WERI-Rb-1 (cell line): ENCODE results near the gene CASTOR1.

ENCODE experiments used
- DNase-seq: peaks from one replicate; pipeline ENCODE4 v3.0.0-alpha.2; 2020
- H3K27ac ChIP-seq: fragments of 250-450 bp; sonication (Bioruptor Pico); 2 replicates; pipeline ENCODE4 v1.5.1; 2020; ENCODE audit warnings: mild to moderate bottlenecking, moderate library complexity
- H3K27me3 ChIP-seq: fragments of 250-450 bp; sonication (Bioruptor Pico); 2 replicates; pipeline ENCODE4 v1.5.1; 2021; ENCODE audit warnings: mild to moderate bottlenecking, low read depth, moderate library complexity; ENCODE audit not compliant: insufficient read depth, severe bottlenecking
- H3K36me3 ChIP-seq: fragments of 250-450 bp; sonication (Bioruptor Pico); 2 replicates; pipeline ENCODE4 v1.5.1; 2020; ENCODE audit warnings: mild to moderate bottlenecking, moderate library complexity
- H3K4me3 ChIP-seq: 2 replicates; pipeline ENCODE4 v1.5.1; 2011; ENCODE audit warnings: low read depth, mild to moderate bottlenecking, control low read depth, low read length
- H3K9me3 ChIP-seq: fragments of 250-450 bp; sonication (Bioruptor Pico); 2 replicates; pipeline ENCODE4 v1.5.1; 2021; ENCODE audit warnings: mild to moderate bottlenecking, moderate library complexity; ENCODE audit not compliant: severe bottlenecking
- CTCF ChIP-seq: IDR thresholded peaks from 2 replicates; pipeline ENCODE4 v1.5.1; 2011; ENCODE audit warnings: low read depth, mild to moderate bottlenecking, control low read depth, inconsistent platforms, low read length

CASTOR1 gene

GRCh38 chr22:30292069-30292970 lies 3.0 kb upstream of the CASTOR1 start:
- no peak overlapping the region for H3K27ac ChIP-seq
- no peaks in the 10 kb centered on the region for H3K9me3 ChIP-seq
- no peak for DNase-seq
- TF ChIP-seq CTCF, result no peak
- peaks cover 29% of the 10 kb centered on the region for H3K36me3 ChIP-seq
- H3K27me3 ChIP-seq, result no peaks in the 10 kb centered on the region
- H3K4me3 ChIP-seq, result no peak overlapping the region

GRCh38 chr22:30291058-30291892 lies 2.0 kb upstream of the CASTOR1 start:
- H3K4me3 ChIP-seq, result no peak overlapping the region
- H3K9me3 ChIP-seq, result no peaks in the 10 kb centered on the region
- H3K27ac ChIP-seq, result peak overlapping the region; percentile 12
- H3K36me3 ChIP-seq, result peaks cover 26% of the 10 kb centered on the region
- H3K27me3 ChIP-seq, result no peaks in the 10 kb centered on the region
- DNase-seq, result peak; percentile 47
- TF ChIP-seq CTCF, result no peak

- Histone ChIP-seq H3K36me3 (peaks cover 23% of the 10 kb centered on the region), H3K27me3 (no peaks in the 10 kb centered on the region), H3K9me3 (no peaks in the 10 kb centered on the region), H3K27ac (peak overlapping the region; percentile 12), H3K4me3 (no peak overlapping the region)
- no peak for TF ChIP-seq CTCF
- DNase-seq, result peak; percentile 63
Observed at GRCh38 chr22:30290342-30291057, 1.2 kb upstream of the CASTOR1 start.

GRCh38 chr22:30289980-30290313 lies 642 bp upstream of the CASTOR1 start:
- H3K9me3 ChIP-seq, result no peaks in the 10 kb centered on the region
- peak overlapping the region; percentile 12; the same call in 1 of the 2 replicates for H3K27ac ChIP-seq

More at GRCh38 chr22:30289980-30290313, 642 bp upstream of the CASTOR1 start:
- TF ChIP-seq CTCF, result no peak
- no peaks in the 10 kb centered on the region for H3K27me3 ChIP-seq
- DNase-seq, result no peak
- H3K4me3 ChIP-seq, result peak overlapping the region; percentile 33
- H3K36me3 ChIP-seq, result peaks cover 23% of the 10 kb centered on the region
